Pulmonary artery endothelial cell (primary cell): ENCODE measurements around the gene SLC6A6. TPM values are rescaled to one million over a fixed set of nuclear protein-coding genes. Genes with fewer than 3 reads are reported as not detected.
"Not testable (repeated sequence)": the region's sequence is repeated elsewhere in the genome, so short reads cannot be mapped to it uniquely, and the experiment has no call there.

Experiments used
- DNase-seq: peaks from one replicate; pipeline ENCODE4 v3.0.0-alpha.2; 2011; ENCODE audit warnings: low read depth, low spot score
- total RNA-seq: library from RNA; depleted of rRNA; stranded (reverse); fragments of >200 nt; gene quantifications from 2 replicates; pipeline ENCODE4 v1.2.3, GENCODE V29; 2014

Gene SLC6A6
- total RNA-seq, 1 donor from 2014 or later, result 28.8 TPM

DNA sequence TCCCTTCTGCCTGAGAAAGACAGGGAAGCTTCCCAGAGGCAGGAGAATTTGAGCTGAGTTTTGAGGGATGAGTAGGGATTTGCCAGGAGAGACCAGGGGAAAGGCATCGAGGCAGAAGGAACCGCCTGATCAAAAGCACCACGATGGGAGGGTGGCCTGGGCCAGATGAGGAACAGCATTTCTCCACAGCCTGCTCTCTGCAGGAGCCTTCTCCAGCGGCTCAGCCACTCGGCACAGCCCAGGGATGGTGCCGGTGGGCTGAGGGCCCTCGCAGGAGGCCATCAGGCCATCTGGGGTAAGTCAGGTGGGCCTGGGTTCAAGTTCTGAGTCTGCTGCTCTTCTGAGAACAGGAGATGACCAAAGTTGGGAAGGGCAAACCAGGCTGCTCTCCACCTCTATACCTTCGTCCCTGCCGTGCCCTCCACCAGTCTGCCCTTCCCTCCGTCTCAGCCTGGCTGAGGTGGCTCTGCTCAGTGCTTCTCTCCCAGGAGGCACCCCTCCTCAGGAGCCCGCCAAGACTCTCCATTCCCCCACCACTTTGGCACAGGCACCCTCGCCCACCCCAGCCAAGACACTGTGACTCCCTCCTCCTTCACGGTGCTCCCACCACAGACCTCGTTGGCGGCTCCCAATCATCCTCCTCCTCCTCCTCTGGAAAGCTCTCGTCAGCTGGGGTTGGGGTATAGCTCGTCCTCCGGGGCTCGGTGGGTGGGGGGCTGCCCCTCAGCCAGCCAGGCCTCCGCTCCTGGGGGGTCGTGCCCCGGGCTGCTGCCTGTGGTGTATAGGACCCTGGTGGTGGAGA lies 102.8 kb downstream of the SLC6A6 start:
- no peak for DNase-seq

DNA sequence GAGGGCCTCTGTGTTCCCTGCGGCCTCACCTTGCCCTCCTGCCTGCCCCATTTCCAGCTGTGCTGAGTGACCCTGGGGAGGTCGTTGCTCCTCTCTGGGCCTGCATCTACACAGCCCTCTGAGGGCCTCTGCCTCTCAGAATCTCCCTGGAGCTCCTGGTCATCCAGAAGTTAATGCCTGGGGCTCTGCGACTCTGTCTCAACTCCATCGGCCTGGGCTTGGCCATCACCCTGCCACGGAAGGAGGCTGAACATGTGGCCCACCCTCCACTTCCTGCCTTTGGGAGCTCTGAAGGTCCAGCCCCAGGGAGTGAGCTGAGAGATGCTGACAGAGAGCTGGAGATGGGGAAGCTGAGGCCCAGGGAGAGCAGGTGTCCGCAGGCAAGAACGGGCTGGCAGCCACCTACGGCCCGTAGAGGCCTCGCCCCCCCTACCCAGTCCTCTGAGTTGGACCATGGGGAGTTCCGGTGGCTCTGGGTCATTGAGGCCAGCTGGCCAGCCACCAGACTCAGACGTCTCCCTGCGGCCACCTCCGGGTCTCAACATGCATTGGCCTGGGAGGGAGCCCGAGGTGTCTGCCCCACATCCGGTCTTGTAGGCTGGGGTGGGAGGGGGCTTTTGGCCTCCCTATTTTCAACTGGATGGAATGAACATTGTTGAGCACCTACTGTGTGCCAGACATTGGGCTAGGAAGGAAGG lies 103.5 kb downstream of the SLC6A6 start:
- DNase-seq, result no peak

DNA sequence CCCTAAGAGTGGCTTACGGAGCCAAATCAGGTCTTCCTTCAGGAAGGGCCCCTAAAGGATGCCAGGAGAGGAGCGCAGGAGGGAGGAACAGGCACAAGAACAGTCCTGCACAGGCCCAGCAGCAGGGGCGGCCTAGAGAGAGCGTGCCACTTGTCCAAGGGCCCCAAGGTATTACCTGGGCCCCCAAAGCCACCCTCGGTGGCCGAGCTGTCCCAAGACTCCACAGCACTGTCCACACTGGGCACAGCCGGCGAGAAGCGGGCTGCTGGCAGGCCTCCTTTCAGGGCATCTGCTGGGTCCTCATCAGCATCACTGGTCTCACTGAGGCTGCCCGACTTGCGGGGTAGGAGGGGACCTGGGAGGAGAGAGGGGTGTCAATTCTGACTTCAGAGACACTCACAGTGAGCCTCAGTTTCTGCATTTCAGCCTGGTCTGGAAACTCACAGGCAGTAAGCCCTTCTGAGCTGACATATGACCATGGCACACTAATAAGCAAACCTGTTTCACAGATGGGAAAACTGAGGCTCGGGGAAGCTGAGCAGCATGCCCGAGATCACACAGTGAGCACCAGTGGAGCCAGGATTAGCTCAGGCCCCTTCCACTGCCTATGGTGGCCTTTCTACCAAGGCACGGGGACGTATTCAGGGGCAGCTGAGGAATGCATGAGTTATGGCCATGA lies 104.4 kb downstream of the SLC6A6 start:
- DNase-seq, result no peak

DNA sequence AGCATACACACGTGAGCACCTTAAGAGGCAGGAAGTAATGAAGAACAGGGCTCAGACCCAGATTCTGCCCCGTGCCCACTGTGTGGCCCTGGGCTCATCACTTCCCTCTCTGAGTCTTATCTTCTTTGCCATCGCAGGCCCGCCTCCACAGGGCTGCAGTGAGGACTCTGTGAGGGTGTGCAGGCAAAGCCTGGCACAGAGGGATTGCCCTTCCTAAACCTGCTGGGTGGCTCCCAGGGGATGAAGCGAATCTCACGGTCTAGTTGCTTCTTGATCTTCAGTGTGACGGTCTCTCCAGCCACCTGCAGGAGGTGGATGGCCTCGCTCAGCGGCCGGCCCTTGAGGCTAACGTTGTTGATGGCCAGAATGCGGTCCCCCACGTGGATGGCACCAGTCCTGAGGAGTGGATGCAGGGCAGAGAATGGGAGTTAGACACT lies 104.9 kb downstream of the SLC6A6 start:
- DNase-seq, result no peak

DNA sequence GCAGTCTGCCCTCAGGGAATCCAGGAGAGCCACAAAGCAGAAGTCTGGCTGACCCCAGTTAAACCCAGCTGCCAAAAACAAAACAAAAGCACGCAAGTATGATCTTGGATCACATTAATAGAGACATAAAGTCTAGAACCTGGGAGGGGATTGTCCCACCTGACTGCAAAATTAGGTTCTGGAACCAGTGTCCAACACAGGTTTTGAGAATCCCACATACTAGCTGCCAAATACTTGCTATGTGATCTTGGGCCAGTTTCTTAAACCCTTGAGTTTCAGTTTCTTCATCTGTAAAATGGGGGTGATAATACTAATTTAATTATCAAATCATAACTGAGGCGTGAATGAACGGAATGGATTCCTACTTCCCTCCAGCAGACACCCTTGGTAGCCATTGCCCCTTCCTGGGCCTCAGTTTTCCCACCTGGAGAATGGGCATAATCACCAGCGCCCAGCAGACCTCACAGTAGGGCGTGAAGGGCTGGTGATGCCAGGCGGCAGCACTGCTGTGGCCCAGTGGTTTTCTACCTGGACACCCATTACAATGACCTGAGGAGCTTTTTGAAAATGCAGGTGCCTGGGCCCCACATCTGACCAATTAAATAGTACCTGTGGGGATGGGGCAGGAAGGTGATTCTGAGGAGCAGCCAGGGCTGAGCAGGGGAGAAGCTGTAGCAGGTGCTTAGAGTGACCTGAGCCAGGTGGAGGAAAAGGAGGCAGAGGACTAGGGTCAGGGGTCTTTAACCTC lies 105.5 kb downstream of the SLC6A6 start:
- no peak for DNase-seq

DNA sequence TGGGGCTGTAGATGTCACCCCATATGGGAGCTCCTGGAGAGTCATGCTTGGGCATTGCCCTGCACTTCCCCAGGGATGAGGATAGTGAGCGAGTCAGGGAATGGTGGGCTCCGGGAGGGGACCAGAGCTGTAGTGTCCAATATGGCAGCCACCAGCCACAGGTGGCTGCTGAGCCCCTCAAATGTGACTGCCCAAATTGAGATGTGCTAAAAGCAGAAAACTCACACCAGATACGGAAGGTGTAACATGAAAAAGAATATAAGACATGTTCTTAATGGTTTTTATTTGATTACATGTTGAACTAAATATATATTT lies 106.1 kb downstream of the SLC6A6 start:
- no peak for DNase-seq

DNA sequence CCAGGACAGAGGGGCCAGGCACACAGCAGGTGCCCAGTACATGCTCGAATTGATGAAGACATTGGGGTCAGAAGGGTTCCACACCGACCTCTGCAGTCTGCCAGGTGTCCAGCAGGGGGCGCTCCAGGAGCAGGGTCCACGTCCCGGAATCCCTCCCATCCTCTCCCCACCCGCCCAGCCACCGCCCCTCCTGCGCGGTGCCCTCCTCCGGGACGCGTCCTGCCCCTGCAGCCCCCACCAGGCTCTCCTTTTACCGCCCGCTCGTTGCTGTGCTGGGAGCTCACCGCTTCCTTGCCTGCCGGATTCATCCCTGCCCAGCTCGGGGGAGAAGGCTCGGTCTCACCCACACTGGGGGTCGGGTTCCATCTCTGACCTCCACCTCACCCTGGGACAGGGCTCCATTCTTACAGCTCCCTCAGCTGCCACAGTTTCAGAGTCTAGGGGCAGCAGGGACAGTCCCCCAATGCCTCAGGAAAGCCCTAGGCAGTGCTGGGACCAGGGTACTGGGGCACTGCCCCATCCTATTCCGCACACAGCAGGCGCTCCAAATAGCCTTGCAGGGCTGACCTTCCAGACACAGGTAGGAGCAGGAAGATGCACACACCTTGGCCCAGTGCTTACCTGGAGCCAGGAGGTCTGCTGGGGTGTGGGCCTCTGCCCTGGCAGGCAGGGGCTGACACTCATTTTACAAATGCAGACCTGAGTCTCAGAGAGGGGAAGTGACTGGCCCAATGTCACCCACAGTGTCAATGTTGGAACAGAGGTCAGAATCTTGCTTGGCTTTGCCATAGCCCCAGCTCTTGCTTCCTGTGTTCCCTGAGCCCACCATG lies 106.8 kb downstream of the SLC6A6 start:
- no peak for DNase-seq

DNA sequence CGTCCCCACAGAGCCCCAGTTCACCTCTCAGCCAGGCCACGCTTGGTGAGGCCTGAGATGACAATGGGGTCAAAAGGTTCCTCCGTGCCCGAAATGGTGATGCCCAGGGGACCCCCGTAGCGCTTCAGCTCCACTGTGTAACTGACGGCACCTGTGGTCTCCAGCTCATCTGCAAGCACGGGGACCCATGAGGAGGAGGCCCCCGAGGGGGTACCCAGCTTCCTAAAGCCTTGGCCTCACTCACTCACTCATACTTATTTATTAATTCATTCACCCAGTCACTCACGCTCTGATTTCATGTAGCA lies 107.3 kb downstream of the SLC6A6 start:
- no peak for DNase-seq

DNA sequence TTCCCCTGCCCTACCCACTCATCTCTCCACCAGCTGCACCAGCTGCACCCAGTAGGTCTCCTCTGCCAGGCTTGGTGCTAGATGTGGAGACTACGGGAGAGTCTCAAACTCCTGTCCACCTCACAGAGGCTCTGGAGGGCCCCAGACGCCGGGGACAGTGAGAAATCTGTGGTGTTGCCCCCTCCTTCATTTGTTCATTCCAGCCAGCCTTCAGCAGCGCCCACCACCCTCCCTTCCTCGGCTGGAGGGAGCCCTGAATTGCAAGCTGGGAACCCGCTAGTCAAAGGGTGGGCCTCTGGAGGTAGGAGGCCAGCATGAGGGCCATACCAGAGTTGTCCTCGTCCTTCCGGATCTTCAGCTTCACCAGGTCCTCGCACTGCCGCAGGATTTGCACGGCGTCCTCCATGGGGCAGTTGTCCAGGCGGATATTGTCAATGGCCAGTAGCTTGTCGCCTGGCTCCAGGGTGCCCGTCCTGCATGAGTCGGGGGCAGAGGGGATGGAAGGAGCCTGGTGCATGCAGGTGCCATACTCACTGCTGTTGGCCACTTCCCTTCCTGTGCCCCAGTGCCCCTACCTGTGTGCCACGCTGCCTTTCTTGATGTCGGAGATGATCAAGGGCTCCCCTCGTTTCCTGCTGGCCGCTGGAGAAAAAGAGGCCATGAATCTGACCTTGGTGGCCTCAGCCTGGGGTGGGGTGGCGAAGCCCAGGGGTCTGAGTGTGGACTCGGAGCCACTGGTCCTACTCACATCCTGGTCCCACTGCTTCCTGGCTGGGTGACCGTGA lies 108.6 kb downstream of the SLC6A6 start:
- no peak for DNase-seq

DNA sequence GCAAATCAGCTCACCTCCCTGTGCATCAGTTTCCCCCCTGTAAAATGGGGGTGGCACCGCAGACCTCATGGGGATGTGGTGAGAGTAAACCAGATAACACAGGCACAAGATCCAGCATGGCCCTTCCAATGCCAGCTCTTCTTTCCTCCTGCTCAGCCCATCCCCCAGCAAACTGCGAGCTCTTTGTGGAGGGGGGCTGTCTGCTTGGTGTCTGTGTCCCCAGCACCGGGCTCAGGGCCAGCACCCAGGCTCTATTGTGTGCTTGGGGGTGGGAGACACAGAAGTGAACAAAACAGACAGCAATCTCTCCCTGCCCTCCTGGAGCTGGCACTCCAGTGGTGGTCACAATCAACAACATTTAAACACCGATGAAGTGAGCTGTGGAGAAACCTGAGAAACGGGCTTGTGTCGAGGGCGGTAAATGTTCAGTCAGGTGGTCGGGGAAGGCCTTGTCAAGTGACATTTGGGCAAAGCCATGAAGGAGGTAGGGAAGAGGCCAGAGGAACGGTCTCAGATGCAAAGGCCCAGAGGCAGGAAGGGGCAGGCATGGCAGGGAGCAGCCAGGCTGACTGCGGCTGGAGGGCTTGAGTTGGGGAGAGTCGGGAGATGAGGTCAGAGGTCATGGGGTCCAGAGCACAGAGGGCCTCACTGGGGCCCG lies 109.3 kb downstream of the SLC6A6 start:
- DNase-seq, result no peak

DNA sequence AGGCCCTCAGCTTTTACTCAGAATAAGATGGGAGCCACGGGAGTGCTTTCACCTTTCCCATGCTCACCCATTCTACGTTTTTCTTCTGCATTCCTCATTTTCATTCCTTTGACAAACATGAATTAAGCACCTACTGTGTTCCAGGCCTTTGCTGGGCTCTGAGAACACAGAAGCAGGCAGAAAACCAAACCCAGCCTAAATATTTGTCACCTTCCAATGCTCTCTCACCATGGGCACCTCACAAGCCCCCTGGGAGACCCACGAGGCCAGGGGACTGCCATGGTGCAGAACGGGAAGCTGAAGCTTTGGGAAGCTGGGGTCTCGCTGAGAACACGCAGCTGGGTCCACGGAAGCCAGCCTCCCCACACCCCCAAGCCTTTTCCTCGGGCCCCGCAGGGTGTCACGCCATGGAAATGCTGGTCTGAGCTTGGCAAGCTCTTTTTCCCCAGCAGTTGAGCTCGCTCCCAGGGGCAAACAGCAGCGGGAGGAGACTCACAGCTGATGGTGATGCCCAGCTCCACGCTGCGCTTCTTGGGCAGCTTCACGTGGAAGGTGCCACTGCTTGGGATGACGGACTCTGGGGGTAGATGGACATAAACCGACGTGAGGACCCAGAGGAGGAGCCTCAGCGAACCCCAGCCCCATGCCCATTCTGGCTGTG lies 110.0 kb downstream of the SLC6A6 start:
- DNase-seq, result no peak

DNA sequence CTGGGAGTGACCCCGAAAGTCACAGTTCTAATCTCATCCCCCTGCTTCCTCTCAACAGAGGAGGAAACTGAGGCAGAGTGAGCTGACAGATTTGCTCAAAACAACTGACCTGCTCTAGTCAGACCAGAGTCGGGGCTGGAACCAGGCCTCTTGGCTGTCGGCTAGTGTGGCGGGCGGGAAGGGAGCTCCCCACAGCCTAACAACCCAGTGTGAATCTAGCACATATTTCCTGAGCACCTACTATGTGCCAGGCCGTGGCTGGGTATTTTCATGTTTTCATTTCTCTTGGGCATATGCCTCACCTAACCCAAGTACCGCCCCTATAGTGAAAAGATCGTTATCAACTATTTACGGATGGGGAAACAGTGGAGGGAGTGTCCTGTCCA lies 110.5 kb downstream of the SLC6A6 start:
- DNase-seq, result no peak

DNA sequence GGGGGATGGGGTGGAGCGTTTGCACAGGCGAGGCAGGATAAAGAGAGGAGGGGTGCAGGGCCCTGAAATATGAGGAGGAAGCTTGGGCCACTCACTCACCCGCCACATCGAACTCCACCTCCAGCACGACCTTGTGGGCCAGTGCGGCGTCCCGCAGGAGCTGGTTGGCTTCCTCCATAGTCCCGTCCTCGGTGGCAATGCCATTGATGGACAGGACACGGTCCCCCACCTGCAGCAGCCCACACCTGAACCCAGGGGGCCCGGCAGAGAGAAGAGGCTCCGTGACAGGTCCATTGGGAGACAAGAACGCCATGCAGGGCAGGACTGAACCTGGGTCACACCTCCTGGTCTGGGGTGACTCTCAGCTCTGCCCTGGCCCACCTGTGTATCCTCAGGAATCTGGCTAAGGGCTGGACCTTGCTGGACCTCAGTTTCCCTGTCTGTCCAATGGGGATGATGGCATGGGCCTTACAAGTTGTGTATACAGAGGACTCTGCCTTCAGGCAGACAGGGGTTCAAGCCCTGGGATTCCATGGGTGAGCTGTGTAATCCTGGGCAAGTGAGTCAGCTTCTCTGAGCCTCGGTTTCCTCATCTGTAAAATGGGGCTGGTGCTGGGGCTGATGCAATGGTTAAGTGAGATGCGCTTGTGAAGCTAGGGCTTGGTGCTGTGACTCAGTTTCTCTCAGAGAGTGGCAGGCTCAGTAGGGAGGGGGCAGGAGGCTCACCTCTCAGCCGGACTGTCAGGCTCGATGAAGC lies 111.3 kb downstream of the SLC6A6 start:
- DNase-seq, result no peak

DNA sequence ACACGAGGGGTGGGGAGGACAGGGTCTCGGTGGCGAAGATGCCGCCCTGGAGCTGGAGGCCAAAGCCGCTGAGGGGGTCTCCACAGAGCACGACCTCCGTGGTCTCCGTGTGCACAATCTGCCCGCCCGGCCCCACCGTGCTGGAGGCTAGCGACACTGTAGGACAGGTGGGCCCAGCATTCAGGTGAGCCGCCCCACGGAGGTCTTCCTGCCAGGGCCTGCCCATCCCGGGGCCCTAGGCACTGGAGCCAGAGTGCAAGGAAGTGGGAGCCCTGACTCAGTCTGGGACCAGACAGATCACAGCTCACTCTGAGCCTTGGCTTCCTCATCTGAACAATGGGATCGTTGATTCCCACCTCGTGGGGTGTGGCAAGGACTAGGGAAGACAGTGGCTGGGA lies 111.9 kb downstream of the SLC6A6 start:
- DNase-seq, result no peak

DNA sequence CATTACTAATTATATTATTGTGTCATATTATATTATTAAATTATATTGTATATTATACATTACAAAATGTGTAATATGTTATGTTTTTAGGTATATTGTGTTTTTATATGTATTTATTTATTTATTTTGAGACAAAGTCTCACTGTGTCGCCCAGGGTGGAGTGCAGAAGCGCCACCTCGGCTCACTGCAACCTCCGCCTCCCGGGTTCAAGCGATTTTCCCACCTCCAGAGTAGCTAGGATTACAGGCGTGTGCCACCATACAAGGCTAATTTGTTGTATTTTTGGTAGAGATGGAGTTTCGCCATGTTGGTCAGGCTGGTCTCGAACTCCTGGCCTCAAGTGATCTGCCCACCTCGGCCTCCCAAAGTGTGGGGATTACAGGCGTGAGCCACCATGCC lies 113.1 kb downstream of the SLC6A6 start:
- not testable (repeated sequence) for DNase-seq

DNA sequence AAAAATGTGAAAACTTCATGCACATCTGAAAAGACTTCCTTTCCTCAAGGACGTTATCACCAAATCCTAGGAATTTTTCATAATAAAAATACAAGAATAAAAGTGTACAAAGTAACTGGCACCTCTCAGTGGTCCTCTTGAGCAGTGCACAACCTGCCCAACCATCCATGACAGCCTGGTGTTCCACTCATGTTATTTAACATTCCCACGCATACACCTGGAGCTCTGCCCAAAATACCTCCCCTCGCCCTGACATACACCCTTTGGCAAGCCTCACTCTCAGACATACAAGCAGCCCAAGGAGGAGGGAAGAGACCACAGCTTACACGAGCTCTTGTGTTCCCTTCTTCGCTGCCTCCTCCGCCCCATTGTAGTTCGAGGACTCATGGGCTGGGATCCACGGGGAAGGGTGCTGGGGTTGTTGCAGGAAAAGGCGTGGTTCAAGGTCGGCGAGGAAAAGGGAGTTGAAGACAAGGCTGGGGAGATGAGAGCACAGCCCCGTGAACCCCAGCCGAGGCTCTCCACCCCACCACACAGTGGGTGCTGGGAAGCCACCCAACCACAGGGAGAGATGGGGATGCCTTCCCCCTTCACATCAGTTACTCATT lies 114.4 kb downstream of the SLC6A6 start:
- DNase-seq, result no peak

DNA sequence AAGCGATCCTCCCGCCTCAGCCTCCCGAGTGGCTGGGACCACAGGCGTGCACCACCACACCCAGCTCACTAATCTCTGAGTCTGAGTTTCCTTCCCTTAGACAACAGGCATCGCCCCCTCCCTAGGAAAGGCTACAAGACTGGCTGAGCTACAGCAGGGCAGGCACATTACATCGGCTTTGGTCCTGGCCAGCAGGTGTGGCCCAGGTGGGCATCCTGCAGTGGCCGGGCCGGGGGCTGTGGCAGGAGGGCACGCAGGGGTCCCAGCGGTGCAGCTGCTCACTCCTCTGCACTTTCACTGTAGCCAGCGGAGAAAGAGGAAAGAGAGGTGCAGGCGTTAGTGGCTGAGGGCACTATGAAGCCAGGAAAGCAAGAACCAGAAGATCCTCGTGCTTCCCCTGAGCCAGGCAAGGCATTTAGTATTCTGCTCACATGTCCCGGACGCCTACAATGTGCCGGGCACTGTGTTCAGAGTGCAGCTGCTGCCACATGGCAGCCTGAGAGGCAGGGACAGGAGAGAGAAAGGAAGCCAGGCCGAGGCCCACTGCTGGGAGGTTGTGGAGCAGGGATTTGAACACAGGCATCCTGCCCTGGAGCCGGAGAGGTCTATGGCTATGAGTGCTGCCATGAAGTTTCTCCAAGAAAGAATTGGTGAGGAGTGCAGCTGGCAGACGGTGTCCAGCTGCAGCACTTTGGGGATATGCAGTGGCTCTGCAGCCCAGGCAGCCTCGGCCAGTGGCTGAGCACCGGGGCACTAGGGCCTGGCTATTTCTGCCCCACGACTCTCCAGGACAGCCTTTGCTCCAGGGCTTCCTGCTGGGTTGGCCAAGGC lies 115.4 kb downstream of the SLC6A6 start:
- DNase-seq, result no peak
